Chondrocyte (in vitro differentiated cells): ENCODE measurements around the gene ADARB2. TPM values are rescaled to one million over a fixed set of nuclear protein-coding genes. Genes with fewer than 3 reads are reported as not detected.

Experiments
- DNase-seq: peaks from one replicate; pipeline ENCODE4 v3.0.0; 2021; ENCODE audit warnings: mixed read lengths, low spot score
- H3K27ac Mint-ChIP-seq: one replicate; pipeline ENCODE4 v1.8.0; 2021; ENCODE audit warnings: mild to moderate bottlenecking, moderate library complexity, mixed read lengths; ENCODE audit not compliant: unreplicated experiment
- H3K27me3 Mint-ChIP-seq: 2 replicates; pipeline ENCODE4 v1.8.0; 2021; ENCODE audit warnings: low read depth, mixed read lengths
- H3K36me3 Mint-ChIP-seq: 2 replicates; pipeline ENCODE4 v1.8.0; 2021; ENCODE audit warnings: low read depth, mixed read lengths
- H3K4me1 Mint-ChIP-seq: 2 replicates; pipeline ENCODE4 v1.8.0; 2021; ENCODE audit warnings: low read depth, mild to moderate bottlenecking, mixed read lengths
- H3K4me3 Mint-ChIP-seq: one replicate; pipeline ENCODE4 v1.8.0; 2021; ENCODE audit warnings: mild to moderate bottlenecking, moderate library complexity, mixed read lengths; ENCODE audit not compliant: unreplicated experiment
- H3K9me3 Mint-ChIP-seq: 2 replicates; pipeline ENCODE4 v1.8.0; 2021; ENCODE audit warnings: low read depth, mixed read lengths
- CTCF ChIP-seq: fragments of 200-600 bp; sonication (generic); IDR thresholded peaks from 2 replicates; pipeline ENCODE4 v1.5.0; 2021; ENCODE audit warnings: antibody characterized with exemption, mild to moderate bottlenecking, moderate library complexity
- total RNA-seq: library from RNA; stranded (reverse); gene quantifications from 3 replicates; pipeline ENCODE4 v1.2.1, GENCODE V29; 2021

ADARB2 gene
- total RNA-seq, 1 donor from 2014 or later: 3.3 TPM

GRCh38 chr10:1548146-1548545 is 189.2 kb downstream of the ADARB2 start:
- no peaks in the 10 kb centered on the region for H3K9me3 Mint-ChIP-seq
- TF ChIP-seq CTCF: no peak
- no peaks in the 10 kb centered on the region for H3K4me1 Mint-ChIP-seq
- H3K27ac Mint-ChIP-seq: no peak overlapping the region
- H3K27me3 Mint-ChIP-seq: peaks cover 8% of the 10 kb centered on the region
- no peaks in the 10 kb centered on the region for H3K36me3 Mint-ChIP-seq
- DNase-seq: no peak
- no peak overlapping the region for H3K4me3 Mint-ChIP-seq

GRCh38 chr10:1546431-1547110 is 190.8 kb downstream of the ADARB2 start:
- DNase-seq: no peak
- Mint-ChIP-seq H3K27me3 (peaks cover 6% of the 10 kb centered on the region), H3K27ac (no peak overlapping the region), H3K4me1 (no peaks in the 10 kb centered on the region), H3K4me3 (no peak overlapping the region), H3K36me3 (no peaks in the 10 kb centered on the region), H3K9me3 (no peaks in the 10 kb centered on the region)
- no peak for TF ChIP-seq CTCF

- Mint-ChIP-seq H3K9me3 (no peaks in the 10 kb centered on the region), H3K27me3 (peaks cover 6% of the 10 kb centered on the region), H3K27ac (no peak overlapping the region), H3K4me1 (no peaks in the 10 kb centered on the region), H3K4me3 (no peak overlapping the region), H3K36me3 (no peaks in the 10 kb centered on the region)
- TF ChIP-seq CTCF: no peak
- no peak for DNase-seq
Observed at GRCh38 chr10:1545524-1545923, 191.8 kb downstream of the ADARB2 start.

- no peak for DNase-seq
- H3K27me3 Mint-ChIP-seq: peaks cover 6% of the 10 kb centered on the region
- no peaks in the 10 kb centered on the region for H3K36me3 Mint-ChIP-seq
- no peaks in the 10 kb centered on the region for H3K4me1 Mint-ChIP-seq
- no peaks in the 10 kb centered on the region for H3K9me3 Mint-ChIP-seq
- no peak overlapping the region for H3K27ac Mint-ChIP-seq
- TF ChIP-seq CTCF: no peak
- no peak overlapping the region for H3K4me3 Mint-ChIP-seq
Observed at GRCh38 chr10:1544929-1545328, 192.4 kb downstream of the ADARB2 start.

- no peak for DNase-seq
- no peak for TF ChIP-seq CTCF
- H3K27ac Mint-ChIP-seq: no peak overlapping the region
Observed at GRCh38 chr10:1544209-1544673, 193.1 kb downstream of the ADARB2 start.

More at GRCh38 chr10:1544209-1544673, 193.1 kb downstream of the ADARB2 start:
- Mint-ChIP-seq H3K36me3 (no peaks in the 10 kb centered on the region), H3K27me3 (peaks cover 6% of the 10 kb centered on the region), H3K4me3 (no peak overlapping the region), H3K4me1 (no peaks in the 10 kb centered on the region), H3K9me3 (no peaks in the 10 kb centered on the region)
